Superior temporal gyrus (tissue), 1 donor: ENCODE measurements around the gene NT5DC4.

Source experiments
- DNase-seq: peaks from one replicate; pipeline ENCODE4 v3.0.0-alpha.2; 2016; ENCODE audit errors: extremely low spot score

The NT5DC4 gene

GRCh38 chr2:112754564-112754963 is 33.7 kb downstream of the NT5DC4 start:
- no peak for DNase-seq

DNA sequence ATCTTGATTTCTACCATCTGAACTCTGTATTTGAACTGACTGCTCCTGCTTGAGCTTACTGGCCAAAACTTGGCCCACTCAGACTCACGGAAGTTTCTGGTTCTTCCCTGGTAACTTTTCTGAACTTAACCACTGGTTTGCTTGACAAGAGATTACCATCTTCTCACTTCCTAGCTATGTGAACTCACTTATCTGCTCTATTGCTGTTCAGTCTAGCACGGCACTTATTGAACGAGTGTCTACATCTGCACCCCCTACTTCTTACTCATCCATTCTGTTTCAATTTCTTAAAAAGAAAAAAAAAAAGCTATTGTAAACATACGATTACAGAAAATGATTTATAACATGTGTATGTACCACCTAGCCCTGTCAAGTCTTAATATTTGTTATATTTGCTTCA is 34.6 kb downstream of the NT5DC4 start:
- no peak for DNase-seq

DNA sequence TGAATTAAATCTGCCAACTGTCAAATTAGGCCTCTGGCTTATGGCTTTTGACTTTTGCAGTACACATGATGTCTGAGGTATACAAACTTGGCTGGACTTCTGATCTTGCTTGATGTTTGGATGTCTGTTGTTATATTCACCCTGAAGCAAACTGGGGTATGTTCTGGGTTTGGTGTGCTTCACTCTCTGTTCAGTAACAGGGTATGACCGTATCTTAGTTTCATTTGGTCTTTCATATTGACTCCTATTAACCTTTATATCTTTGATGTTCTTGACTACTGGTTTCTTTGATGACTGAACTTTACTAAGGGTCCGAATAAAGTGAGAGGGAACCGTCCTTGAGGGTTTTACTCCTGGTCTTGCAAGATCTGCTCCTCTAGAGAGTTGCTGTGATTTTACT is 35.4 kb downstream of the NT5DC4 start:
- no peak for DNase-seq

GRCh38 chr2:112757265-112757664 is 36.4 kb downstream of the NT5DC4 start:
- no peak for DNase-seq

- DNase-seq = no peak
Measured at GRCh38 chr2:112758711-112759110, 37.9 kb downstream of the NT5DC4 start.

GRCh38 chr2:112760149-112760548 is 39.3 kb downstream of the NT5DC4 start:
- DNase-seq = no peak

- no peak for DNase-seq
Measured at GRCh38 chr2:112762276-112762675, 41.5 kb downstream of the NT5DC4 start.

- peak; percentile 97 for DNase-seq
Measured at GRCh38 chr2:112764071-112765044, 43.5 kb downstream of the NT5DC4 start, which contains the start of gene CKAP2L. TSS of gene CKAP2L (minus strand) at chr2:112764609. CDS start at chr2:112764598, 11 bp downstream.

DNA sequence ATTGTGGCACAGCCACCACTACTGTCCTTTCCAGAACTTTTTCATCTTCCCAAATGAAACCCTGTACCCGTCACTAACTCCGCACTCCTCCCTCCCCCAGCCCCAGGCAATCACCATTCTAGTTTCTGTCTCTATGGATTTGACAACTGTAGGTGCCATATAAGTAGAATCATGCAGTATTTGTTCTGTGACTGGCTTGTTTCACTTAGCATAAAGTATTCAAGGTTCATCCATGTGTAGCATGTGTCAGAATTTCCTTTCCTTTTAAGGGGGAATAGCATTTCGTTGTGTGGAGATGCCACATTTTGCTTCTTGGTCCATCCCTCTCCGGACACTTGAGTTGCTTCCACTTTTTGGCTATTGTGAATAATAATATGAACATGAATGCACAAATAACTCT is 44.4 kb downstream of the NT5DC4 start:
- no peak for DNase-seq

DNA sequence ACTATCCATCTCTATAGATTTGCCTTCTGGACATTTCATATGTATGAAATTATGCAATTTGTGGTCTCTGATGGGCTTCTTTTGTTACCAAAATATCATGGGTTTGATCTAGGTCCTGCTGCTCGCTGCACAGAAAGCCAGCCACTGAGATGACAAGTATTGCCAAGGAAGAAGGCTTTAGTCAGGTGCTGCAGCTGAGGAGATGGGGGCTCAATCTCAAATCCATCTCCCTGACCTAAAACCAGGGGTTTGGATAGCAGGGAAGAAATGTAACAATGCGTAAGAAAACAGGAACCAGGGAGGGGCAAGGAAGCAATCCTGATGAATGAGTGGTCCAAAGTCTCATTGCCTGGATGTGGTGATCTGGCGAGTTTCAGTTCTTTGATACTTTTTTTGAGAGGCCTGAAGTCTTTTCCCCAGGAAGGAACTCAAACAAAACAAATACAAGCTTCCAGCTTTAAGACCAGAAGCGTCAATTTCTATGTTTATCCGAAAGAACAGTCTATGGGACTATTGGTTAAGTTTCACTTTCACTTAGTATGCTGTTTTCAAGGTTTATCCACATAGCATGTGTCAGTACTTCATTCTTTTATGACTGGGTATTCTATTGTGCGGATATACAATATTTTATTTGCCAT is 47.0 kb downstream of the NT5DC4 start:
- no peak for DNase-seq

- DNase-seq = no peak
Measured at GRCh38 chr2:112768432-112768831, 47.6 kb downstream of the NT5DC4 start.

GRCh38 chr2:112772322-112772721 is 51.5 kb downstream of the NT5DC4 start:
- DNase-seq = no peak

GRCh38 chr2:112772911-112773475 is 52.2 kb downstream of the NT5DC4 start:
- DNase-seq = no peak

DNA sequence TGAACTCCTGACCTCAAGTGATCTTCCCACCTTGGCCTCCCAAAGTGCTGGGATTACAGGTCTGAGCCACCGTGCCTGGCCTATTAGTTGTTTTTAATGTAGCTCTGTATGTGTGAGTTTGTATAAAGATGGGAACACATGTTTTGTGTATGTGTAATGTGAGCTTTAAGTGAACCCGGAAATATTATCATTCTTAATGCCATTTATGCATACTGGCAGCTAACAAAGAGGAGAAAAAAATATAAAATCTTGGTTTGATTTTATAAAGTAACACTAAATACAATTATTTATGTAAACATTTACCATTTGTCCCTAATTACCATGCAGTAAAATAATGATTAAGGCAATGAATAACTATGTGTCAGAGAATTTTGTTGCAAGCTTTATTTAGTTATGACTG is 52.7 kb downstream of the NT5DC4 start:
- DNase-seq = no peak

- no peak for DNase-seq
Measured at GRCh38 chr2:112774536-112775285, 53.9 kb downstream of the NT5DC4 start.

GRCh38 chr2:112776113-112776512 is 55.3 kb downstream of the NT5DC4 start:
- DNase-seq = no peak

DNA sequence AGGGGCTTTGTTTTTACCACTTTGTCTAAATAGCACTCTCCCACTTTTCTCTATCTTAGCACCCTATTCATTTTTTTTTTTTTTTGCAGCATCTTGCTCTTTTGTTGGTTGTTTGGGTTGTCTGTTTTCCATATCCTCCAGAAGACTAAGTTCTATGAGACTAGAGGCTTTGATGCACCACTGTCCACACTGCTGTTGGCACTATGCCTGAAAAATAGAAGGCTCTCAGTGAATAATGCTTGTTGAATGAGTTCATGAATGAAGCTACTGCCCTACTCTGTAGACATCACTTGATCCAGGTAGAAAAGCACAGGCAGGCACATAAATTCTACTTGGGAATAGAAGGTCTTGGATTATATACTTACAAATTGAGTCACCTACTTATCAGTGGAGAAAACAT is 56.2 kb downstream of the NT5DC4 start:
- no peak for DNase-seq

GRCh38 chr2:112779598-112779997 is 58.8 kb downstream of the NT5DC4 start:
- no peak for DNase-seq

DNA sequence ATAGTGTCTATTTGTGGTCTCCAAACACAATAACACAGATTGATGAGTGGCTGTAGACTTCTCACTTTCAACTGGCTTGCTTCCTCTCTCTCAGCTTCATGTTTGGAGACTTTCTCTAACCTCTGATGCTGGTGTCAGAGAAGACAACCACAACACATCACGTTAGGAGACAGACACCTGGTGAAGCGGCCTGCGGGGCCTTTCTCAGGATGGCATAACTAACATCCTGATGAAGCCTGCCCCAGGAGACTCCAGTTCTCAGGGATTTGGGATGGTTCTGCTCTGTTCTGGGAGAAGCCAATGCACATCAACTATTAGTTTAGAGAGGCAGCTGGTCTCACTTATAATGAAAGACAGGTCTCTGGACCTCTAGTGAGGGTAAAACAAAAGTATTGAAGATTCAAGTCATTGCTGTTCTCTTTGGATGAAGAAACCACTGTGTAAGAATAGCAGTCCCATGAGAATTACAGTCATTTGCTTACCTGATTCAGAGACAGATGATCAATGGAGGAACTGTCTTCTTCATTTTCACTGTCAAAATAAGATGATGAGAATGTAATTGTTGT is 61.5 kb downstream of the NT5DC4 start:
- DNase-seq = no peak

- no peak for DNase-seq
Measured at GRCh38 chr2:112783187-112783714, 62.4 kb downstream of the NT5DC4 start.
